A204.1 (cell line): Measurements from ENCODE around the gene TMEM74B.
"Not testable (repeated sequence)": the region's sequence is repeated elsewhere in the genome, so short reads cannot be mapped to it uniquely, and the experiment has no call there.

ENCODE experiments used
- FAIRE-seq: peaks from 2 replicates; lab custom pipeline; 2012; peaks lifted over from hg19 to GRCh38; lab: Jason Lieb, UNC

Gene TMEM74B

GRCh38 chr20:1184638-1185315 lies at the start of gene TMEM74B:
TMEM74B (minus strand) TSS chr20:1184981; CDS start chr20:1183801, 1,180 bp downstream.
- FAIRE-seq, result no peak

- no peak for FAIRE-seq
Observed at GRCh38 chr20:1232286-1233111, 47.7 kb upstream of the TMEM74B start.

GRCh38 chr20:1229541-1229940 lies 44.8 kb upstream of the TMEM74B start:
- no peak for FAIRE-seq

- FAIRE-seq, result no peak
Observed at GRCh38 chr20:1225783-1226654, 41.2 kb upstream of the TMEM74B start, which contains the start of gene RAD21L1. RAD21L1 (plus strand) TSS chr20:1226044; CDS start chr20:1228454, 2,410 bp downstream.

GRCh38 chr20:1225263-1225782 lies 40.5 kb upstream of the TMEM74B start:
- no peak for FAIRE-seq

- no peak for FAIRE-seq
Observed at GRCh38 chr20:1224205-1224890, 39.6 kb upstream of the TMEM74B start.

- not testable (repeated sequence) for FAIRE-seq
Observed at GRCh38 chr20:1222750-1223149, 38.0 kb upstream of the TMEM74B start.

- FAIRE-seq, result not testable (repeated sequence)
Observed at GRCh38 chr20:1216527-1217427, 32.0 kb upstream of the TMEM74B start.

GRCh38 chr20:1215386-1216170 lies 30.8 kb upstream of the TMEM74B start:
- FAIRE-seq, result no peak

GRCh38 chr20:1214838-1215261 lies 30.1 kb upstream of the TMEM74B start:
- no peak for FAIRE-seq

- FAIRE-seq, result no peak
Observed at GRCh38 chr20:1212607-1213396, 28.0 kb upstream of the TMEM74B start.

- no peak for FAIRE-seq
Observed at GRCh38 chr20:1212023-1212422, 27.2 kb upstream of the TMEM74B start.

GRCh38 chr20:1210501-1210900 lies 25.7 kb upstream of the TMEM74B start:
- no peak for FAIRE-seq

- no peak for FAIRE-seq
Observed at GRCh38 chr20:1209447-1210387, 24.9 kb upstream of the TMEM74B start.

GRCh38 chr20:1207293-1207878 lies 22.6 kb upstream of the TMEM74B start:
- FAIRE-seq, result no peak

GRCh38 chr20:1206366-1207148 lies 21.8 kb upstream of the TMEM74B start:
- FAIRE-seq, result no peak
